ENCODE measurements around the gene AAK1.

GRCh38 chr2:69641471-69641870, 2.1 kb downstream of the AAK1 start:
- no peak for TF ChIP-seq CTCF (IDR thresholded peaks at IDR 0.05)
- TF ChIP-seq NFIC (IDR thresholded peaks at IDR 0.05; ENCODE audit: borderline replicate concordance): no peak
- TF ChIP-seq POLR2AphosphoS5 (IDR thresholded peaks at IDR 0.05; ENCODE audit: low read depth, low read length): no peak
- no peak for TF ChIP-seq FOXM1 (IDR thresholded peaks at IDR 0.05; ENCODE audit: low read depth)
- no peak for TF ChIP-seq CHD2 (IDR thresholded peaks at IDR 0.05; ENCODE audit: low read length, partially characterized antibody)
- no peak for TF ChIP-seq RFX5 (IDR thresholded peaks at IDR 0.05; ENCODE audit: low read length)
